Liver (tissue), 9 donors: ENCODE measurements around the gene PRR23E. TPM values are rescaled to one million over a fixed set of nuclear protein-coding genes. Genes with fewer than 3 reads are reported as not detected.

Experiments used
- DNase-seq: peaks from one replicate; pipeline ENCODE4 v3.0.0-alpha.2; 2017; ENCODE audit warnings: low spot score
- H3K27ac ChIP-seq, 2 donors: one replicate each; pipeline ENCODE4 v1.7.0; 2013; ENCODE audit warnings: inconsistent platforms in 2 of 2, low read length in 2 of 2, control low read depth in 1 of 2, low read depth in 1 of 2, mild to moderate bottlenecking in 1 of 2
- H3K27me3 ChIP-seq, 4 donors: one replicate each; pipeline versions ENCODE4 v1.6.1 to v1.7.0; 2013; ENCODE audit warnings: low read length in 3 of 4, inconsistent platforms in 1 of 4, mild to moderate bottlenecking in 1 of 4, moderate library complexity in 1 of 4; ENCODE audit not compliant: control insufficient read depth in 4 of 4, insufficient read depth in 4 of 4
- H3K36me3 ChIP-seq, 4 donors: one replicate each; pipeline versions ENCODE4 v1.6.1 to v1.7.0; 2013; ENCODE audit warnings: low read length in 3 of 4, mild to moderate bottlenecking in 3 of 4, low read depth in 1 of 4, moderate library complexity in 1 of 4; ENCODE audit not compliant: control insufficient read depth in 4 of 4, insufficient read depth in 3 of 4
- H3K4me1 ChIP-seq, 4 donors: one replicate each; pipeline versions ENCODE4 v1.6.1 to v1.7.0; 2013; ENCODE audit warnings: low read length in 3 of 4, mild to moderate bottlenecking in 3 of 4, moderate library complexity in 1 of 4; ENCODE audit not compliant: control insufficient read depth in 4 of 4, insufficient read depth in 4 of 4
- H3K4me3 ChIP-seq, 3 donors: one replicate each; pipeline versions ENCODE4 v1.6.1 to v1.7.0; 2013; ENCODE audit warnings: low read length in 3 of 3, control low read depth in 1 of 3, low read depth in 1 of 3, mild to moderate bottlenecking in 1 of 3
- H3K9ac ChIP-seq, 2 donors: one replicate each; pipeline ENCODE4 v1.7.0; 2013; ENCODE audit warnings: low read length in 2 of 2, mild to moderate bottlenecking in 2 of 2, moderate library complexity in 2 of 2, control low read depth in 1 of 2, low read depth in 1 of 2
- H3K9me3 ChIP-seq, 4 donors: one replicate each; pipeline versions ENCODE4 v1.6.1 to v1.7.0; 2013; ENCODE audit warnings: low read length in 3 of 4; ENCODE audit not compliant: control insufficient read depth in 4 of 4
- FOXA1 ChIP-seq: IDR thresholded peaks from 2 replicates; pipeline ENCODE4 v1.6.1; 2016; ENCODE audit warnings: antibody characterized with exemption
- FOXA2 ChIP-seq: IDR thresholded peaks from 2 replicates; pipeline ENCODE4 v1.6.1; 2016; ENCODE audit warnings: antibody characterized with exemption
- GABPA ChIP-seq, 2 donors: IDR thresholded peaks in 1 of 2; conservative IDR thresholded peaks in 1 of 2; 2 replicates each; pipeline ENCODE4 v1.6.1; 2016; ENCODE audit warnings: antibody characterized with exemption in 2 of 2, mild to moderate bottlenecking in 1 of 2, moderate library complexity in 1 of 2
- HNF4A ChIP-seq, 2 donors: conservative IDR thresholded peaks; 2 replicates each; pipeline ENCODE4 v1.6.1; 2016; ENCODE audit warnings: antibody characterized with exemption in 2 of 2, mild to moderate bottlenecking in 2 of 2
- HNF4G ChIP-seq: IDR thresholded peaks from 2 replicates; pipeline ENCODE4 v1.6.1; 2016; ENCODE audit warnings: antibody characterized with exemption
- JUND ChIP-seq, 2 donors: IDR thresholded peaks; 2 replicates each; pipeline ENCODE4 v1.6.1; 2016; ENCODE audit warnings: antibody characterized with exemption in 2 of 2
- NR2F2 ChIP-seq: IDR thresholded peaks from 2 replicates; pipeline ENCODE4 v1.6.1; 2016; ENCODE audit warnings: antibody characterized with exemption
- RAD21 ChIP-seq, 2 donors: IDR thresholded peaks; 2 replicates each; pipeline ENCODE4 v1.6.1; 2016; ENCODE audit warnings: antibody characterized with exemption in 2 of 2, mild to moderate bottlenecking in 2 of 2
- RXRA ChIP-seq, 2 donors: IDR thresholded peaks; 2 replicates each; pipeline ENCODE4 v1.6.1; 2017 to 2018; ENCODE audit warnings: antibody characterized with exemption in 2 of 2, mild to moderate bottlenecking in 1 of 2
- SP1 ChIP-seq: IDR thresholded peaks from 2 replicates; pipeline ENCODE4 v1.6.1; 2018; ENCODE audit warnings: antibody characterized with exemption, mild to moderate bottlenecking
- TAF1 ChIP-seq: conservative IDR thresholded peaks from 2 replicates; pipeline ENCODE4 v1.6.1; 2016; ENCODE audit warnings: antibody characterized with exemption, mild to moderate bottlenecking
- YY1 ChIP-seq: IDR thresholded peaks from 2 replicates; pipeline ENCODE4 v1.6.1; 2016; ENCODE audit warnings: antibody characterized with exemption, mild to moderate bottlenecking
- WGBS: extraction: QIAGEN DNeasy Blood & Tissue Kit; methylation state at CpG from one replicate; pipeline ENCODE4 v1.1.7; 2013; 5-methylcytosine and 5-hydroxymethylcytosine counted together
- polyA plus RNA-seq, 2 donors: library from polyadenylated mRNA; stranded (reverse) in 1 of 2; unstranded in 1 of 2; fragments of 200-250 nt in 1 of 2; fragments of >200 nt in 1 of 2; fragmentation: Nextera tagmentation in 1 of 2; extraction: Ambion mirVana in 1 of 2; gene quantifications; one replicate each; pipeline versions ENCODE4 v1.2.1 to v1.2.3, GENCODE V29; 2013 to 2015
- total RNA-seq, 2 donors: library from RNA; depleted of rRNA; stranded (reverse); fragments of >200 nt; gene quantifications; one replicate each; pipeline ENCODE4 v1.2.3, GENCODE V29; 2014
- TF ChIP-seq, protein P1 (sequence below): IDR thresholded peaks from 2 replicates; pipeline ENCODE4 v1.6.1; 2016; ENCODE audit warnings: antibody characterized with exemption
- TF ChIP-seq, protein P2 (sequence below): IDR thresholded peaks from 2 replicates; pipeline ENCODE4 v1.6.1; 2016; ENCODE audit warnings: antibody characterized with exemption
- TF ChIP-seq, protein P3 (sequence below): IDR thresholded peaks from 2 replicates; pipeline ENCODE4 v1.6.1; 2016; ENCODE audit warnings: antibody characterized with exemption
- TF ChIP-seq, protein P4 (sequence below): fragments of 150-350 bp; IDR thresholded peaks from 2 replicates; pipeline ENCODE4 v1.5.1; 2017; ENCODE audit warnings: improper control_type of control experiment, low read depth, low read length; ENCODE audit not compliant: missing input control
- TF ChIP-seq, protein P5 (sequence below): IDR thresholded peaks from 2 replicates; pipeline ENCODE4 v1.6.1; 2016; ENCODE audit warnings: antibody characterized with exemption, mild to moderate bottlenecking
- donor health status: healthy.
- donor health status: healthy.
- donor health status: healthy.
- donor health status: healthy.
- donor health status: healthy.

PRR23E gene
- total and polyA plus RNA-seq, 4 donors = not detected

DNA sequence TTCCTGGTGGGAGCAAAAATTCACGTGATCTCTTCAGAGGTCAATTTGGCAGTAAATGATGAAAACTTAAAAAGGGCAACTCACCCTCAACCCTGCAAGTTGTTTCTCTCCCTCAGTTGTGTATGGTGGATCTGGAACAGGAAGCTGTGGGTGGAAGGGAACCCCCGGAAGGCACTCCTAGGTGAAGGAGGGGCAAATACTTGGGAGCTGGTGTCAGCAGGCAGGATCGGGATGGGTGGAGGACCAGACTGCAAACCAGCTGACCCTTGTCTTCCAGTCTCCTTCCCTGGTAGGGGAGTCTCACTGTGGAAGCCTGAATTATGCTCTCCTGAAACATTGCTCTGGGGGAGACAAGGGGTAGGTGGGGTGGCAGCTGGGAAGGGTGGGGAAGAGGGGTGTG lies 33.5 kb downstream of the PRR23E start:
- no peak overlapping the region for H3K4me3 ChIP-seq
- no peaks in the 10 kb centered on the region for H3K4me1 ChIP-seq
- H3K27ac ChIP-seq = no peak overlapping the region
- no peaks in the 10 kb centered on the region for H3K36me3 ChIP-seq
- WGBS = 57% methylated on average over 3 of the region's 3 CpGs
- TF ChIP-seq HNF4A (conservative IDR thresholded peaks at IDR 0.05) = no peak
- TF ChIP-seq HNF4G = no peak
- TF ChIP-seq, protein P1, sequence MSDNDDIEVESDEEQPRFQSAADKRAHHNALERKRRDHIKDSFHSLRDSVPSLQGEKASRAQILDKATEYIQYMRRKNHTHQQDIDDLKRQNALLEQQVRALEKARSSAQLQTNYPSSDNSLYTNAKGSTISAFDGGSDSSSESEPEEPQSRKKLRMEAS = no peak
- no peak for TF ChIP-seq RAD21 (IDR thresholded peaks at IDR 0.05)
- TF ChIP-seq FOXA1 = no peak
- no peak for TF ChIP-seq JUND (IDR thresholded peaks at IDR 0.05)
- no peak for TF ChIP-seq YY1
- TF ChIP-seq, protein P2, sequence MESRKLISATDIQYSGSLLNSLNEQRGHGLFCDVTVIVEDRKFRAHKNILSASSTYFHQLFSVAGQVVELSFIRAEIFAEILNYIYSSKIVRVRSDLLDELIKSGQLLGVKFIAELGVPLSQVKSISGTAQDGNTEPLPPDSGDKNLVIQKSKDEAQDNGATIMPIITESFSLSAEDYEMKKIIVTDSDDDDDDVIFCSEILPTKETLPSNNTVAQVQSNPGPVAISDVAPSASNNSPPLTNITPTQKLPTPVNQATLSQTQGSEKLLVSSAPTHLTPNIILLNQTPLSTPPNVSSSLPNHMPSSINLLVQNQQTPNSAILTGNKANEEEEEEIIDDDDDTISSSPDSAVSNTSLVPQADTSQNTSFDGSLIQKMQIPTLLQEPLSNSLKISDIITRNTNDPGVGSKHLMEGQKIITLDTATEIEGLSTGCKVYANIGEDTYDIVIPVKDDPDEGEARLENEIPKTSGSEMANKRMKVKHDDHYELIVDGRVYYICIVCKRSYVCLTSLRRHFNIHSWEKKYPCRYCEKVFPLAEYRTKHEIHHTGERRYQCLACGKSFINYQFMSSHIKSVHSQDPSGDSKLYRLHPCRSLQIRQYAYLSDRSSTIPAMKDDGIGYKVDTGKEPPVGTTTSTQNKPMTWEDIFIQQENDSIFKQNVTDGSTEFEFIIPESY = no peak
- no peak for TF ChIP-seq NR2F2
- TF ChIP-seq TAF1 = no peak
- TF ChIP-seq GABPA (IDR thresholded peaks at IDR 0.05 in 1 of 2, conservative IDR thresholded peaks at IDR 0.05 in 1 of 2) = no peak
- no peak for TF ChIP-seq RXRA (IDR thresholded peaks at IDR 0.05)
- TF ChIP-seq SP1 = no peak
- TF ChIP-seq, protein P3, sequence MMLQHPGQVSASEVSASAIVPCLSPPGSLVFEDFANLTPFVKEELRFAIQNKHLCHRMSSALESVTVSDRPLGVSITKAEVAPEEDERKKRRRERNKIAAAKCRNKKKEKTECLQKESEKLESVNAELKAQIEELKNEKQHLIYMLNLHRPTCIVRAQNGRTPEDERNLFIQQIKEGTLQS = no peak
- no peak for TF ChIP-seq FOXA2
- TF ChIP-seq, protein P4, sequence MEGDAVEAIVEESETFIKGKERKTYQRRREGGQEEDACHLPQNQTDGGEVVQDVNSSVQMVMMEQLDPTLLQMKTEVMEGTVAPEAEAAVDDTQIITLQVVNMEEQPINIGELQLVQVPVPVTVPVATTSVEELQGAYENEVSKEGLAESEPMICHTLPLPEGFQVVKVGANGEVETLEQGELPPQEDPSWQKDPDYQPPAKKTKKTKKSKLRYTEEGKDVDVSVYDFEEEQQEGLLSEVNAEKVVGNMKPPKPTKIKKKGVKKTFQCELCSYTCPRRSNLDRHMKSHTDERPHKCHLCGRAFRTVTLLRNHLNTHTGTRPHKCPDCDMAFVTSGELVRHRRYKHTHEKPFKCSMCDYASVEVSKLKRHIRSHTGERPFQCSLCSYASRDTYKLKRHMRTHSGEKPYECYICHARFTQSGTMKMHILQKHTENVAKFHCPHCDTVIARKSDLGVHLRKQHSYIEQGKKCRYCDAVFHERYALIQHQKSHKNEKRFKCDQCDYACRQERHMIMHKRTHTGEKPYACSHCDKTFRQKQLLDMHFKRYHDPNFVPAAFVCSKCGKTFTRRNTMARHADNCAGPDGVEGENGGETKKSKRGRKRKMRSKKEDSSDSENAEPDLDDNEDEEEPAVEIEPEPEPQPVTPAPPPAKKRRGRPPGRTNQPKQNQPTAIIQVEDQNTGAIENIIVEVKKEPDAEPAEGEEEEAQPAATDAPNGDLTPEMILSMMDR = no peak
- TF ChIP-seq, protein P5, sequence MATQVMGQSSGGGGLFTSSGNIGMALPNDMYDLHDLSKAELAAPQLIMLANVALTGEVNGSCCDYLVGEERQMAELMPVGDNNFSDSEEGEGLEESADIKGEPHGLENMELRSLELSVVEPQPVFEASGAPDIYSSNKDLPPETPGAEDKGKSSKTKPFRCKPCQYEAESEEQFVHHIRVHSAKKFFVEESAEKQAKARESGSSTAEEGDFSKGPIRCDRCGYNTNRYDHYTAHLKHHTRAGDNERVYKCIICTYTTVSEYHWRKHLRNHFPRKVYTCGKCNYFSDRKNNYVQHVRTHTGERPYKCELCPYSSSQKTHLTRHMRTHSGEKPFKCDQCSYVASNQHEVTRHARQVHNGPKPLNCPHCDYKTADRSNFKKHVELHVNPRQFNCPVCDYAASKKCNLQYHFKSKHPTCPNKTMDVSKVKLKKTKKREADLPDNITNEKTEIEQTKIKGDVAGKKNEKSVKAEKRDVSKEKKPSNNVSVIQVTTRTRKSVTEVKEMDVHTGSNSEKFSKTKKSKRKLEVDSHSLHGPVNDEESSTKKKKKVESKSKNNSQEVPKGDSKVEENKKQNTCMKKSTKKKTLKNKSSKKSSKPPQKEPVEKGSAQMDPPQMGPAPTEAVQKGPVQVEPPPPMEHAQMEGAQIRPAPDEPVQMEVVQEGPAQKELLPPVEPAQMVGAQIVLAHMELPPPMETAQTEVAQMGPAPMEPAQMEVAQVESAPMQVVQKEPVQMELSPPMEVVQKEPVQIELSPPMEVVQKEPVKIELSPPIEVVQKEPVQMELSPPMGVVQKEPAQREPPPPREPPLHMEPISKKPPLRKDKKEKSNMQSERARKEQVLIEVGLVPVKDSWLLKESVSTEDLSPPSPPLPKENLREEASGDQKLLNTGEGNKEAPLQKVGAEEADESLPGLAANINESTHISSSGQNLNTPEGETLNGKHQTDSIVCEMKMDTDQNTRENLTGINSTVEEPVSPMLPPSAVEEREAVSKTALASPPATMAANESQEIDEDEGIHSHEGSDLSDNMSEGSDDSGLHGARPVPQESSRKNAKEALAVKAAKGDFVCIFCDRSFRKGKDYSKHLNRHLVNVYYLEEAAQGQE = no peak
- H3K27me3 ChIP-seq = peaks cover 0 to 4% (median 1%) of the 10 kb centered on the region in 4 donors
- DNase-seq = no peak
- H3K9me3 ChIP-seq = peaks cover 0 to 6% (median 0%) of the 10 kb centered on the region in 4 donors
- no peak overlapping the region for H3K9ac ChIP-seq
